ENCODE measurements around the gene DENND5A.
"Not testable (repeated sequence)": the region's sequence is repeated elsewhere in the genome, so short reads cannot be mapped to it uniquely, and the experiment has no call there.

DENND5A gene

DNA sequence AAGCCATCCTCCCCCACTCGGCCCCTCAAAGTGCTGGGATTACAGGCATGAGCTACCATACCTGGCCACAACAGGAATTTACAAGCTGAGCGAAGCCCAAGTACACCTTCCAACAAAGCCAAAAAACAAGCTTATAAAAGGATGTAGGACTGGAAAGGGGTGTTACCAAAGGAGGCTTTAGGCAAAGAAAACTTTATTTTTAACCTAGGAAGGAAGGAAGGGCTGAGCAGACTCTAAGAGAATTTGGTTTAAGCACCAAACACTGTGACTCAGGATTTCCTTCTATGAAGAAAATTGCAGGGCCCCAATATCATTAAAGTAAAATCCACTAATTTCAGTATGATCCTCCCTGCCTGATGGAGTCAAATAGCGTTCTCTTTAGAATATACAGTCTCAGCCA lies 12.1 kb downstream of the DENND5A start:
- DNase-seq: no peak
- TF ChIP-seq GATA1 (IDR thresholded peaks at IDR 0.05; ENCODE audit: low read depth, low read length) (no peak), POLR2A (IDR thresholded peaks at IDR 0.05; ENCODE audit: low read length) (no peak)

DNA sequence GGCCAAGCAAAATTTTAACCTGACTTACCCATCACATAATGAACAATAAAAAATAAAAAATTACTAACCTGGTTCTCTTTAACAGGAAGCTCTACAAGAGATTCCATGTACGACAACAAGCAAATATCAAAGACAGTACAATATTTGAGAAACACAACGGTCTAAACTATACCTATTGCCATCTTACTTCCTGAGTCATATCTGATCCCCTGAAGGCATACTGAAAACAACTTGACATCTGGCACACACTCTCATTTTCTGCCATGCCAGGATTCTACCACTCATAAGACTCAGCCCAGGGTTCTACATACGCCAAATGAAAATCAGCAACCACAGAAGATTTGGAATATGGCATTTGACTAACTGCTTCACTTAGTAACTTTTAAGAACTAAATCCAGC lies 13.8 kb downstream of the DENND5A start:
- TF ChIP-seq POLR2A (IDR thresholded peaks at IDR 0.05; ENCODE audit: low read length): no peak
- no peak for TF ChIP-seq GATA1 (IDR thresholded peaks at IDR 0.05; ENCODE audit: low read depth, low read length)
- no peak for DNase-seq

DNA sequence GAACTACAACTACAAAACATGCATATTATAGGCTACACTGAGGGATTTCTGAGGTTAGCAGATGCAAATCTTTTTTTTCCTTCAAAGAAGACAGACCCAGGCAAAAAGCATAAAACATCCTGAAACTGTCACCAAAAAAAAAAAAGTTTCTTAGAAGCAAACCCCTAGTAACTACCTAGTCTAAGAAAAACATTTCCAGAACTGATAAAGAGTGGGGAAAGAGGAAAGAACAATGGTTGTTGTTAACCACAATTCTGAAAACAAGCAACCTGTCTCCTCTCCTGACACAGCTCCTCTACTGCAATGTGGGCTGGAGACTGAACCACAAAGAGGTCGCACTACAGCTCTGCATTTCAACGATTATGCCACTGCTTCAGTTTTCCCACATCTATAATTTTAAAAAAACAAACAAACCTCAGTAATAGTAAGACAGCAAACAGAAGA lies 15.0 kb downstream of the DENND5A start:
- TF ChIP-seq POLR2A (IDR thresholded peaks at IDR 0.05; ENCODE audit: low read length) (no peak), GATA1 (IDR thresholded peaks at IDR 0.05; ENCODE audit: low read depth, low read length) (no peak)
- DNase-seq: no peak

DNA sequence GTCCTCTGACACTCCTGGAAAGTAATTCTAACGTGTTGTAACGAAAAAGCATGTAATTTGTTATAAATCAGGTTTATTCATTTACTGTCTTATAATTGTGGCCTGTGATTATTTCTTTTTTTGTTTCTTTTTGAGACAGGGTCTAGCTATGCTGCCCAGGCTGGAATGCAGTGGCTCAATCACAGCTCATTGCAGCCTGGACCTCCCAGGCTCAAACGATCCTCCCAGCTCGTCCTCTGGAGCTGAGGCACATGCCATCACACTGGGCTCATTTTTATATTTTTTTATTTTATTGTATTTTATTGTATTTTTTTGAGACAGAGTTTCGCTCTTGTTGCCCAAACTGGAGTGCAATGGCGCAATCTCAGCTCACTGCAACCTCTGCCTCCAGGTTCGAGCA lies 15.9 kb downstream of the DENND5A start:
- no peak for DNase-seq

DNA sequence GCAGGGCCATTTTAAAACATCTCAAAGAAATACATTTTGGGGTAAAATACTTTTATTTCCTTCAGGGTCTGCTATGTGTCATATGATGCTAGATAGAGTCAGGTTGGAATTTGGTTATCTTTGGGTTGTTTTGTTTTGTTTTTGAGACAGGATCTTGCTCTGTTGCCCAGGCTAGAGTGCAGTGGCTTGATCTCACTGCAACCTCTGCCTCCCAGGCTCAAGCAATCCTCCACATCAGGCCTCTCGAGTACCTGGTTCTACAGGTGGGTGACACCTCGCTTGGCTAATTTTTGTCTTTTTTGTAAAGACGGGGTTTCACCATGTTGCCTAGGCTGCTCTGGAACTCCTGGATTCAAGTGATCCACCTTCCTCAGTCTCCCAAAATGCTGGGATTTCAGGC lies 17.3 kb downstream of the DENND5A start:
- no peak for TF ChIP-seq POLR2A (IDR thresholded peaks at IDR 0.05; ENCODE audit: low read length)
- no peak for TF ChIP-seq GATA1 (IDR thresholded peaks at IDR 0.05; ENCODE audit: low read depth, low read length)

More for the DNA sequence above, 15.9 kb downstream of the DENND5A start:
- TF ChIP-seq POLR2A (IDR thresholded peaks at IDR 0.05; ENCODE audit: low read length) (no peak), GATA1 (IDR thresholded peaks at IDR 0.05; ENCODE audit: low read depth, low read length) (no peak)

DNA sequence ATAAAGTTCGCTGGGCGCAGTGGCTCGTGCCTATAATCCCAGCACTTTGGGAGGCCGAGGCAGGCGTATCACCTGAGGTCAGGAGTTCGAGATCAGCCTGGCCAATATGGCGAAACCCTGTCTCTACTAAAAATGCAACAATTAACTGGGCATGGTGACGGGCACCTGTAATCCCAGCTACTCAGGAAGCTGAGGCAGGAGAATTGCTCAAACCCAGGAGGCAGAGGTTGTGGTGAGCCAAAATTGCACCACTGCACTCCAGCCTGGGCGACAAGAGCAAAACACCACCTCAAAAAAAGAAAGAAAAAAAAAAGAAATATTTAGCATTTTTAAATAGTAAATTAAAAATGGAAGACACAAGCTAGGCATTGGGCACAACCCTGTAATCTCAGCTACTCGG lies 28.9 kb downstream of the DENND5A start:
- DNase-seq: not testable (repeated sequence)

More for the DNA sequence above, 17.3 kb downstream of the DENND5A start:
- DNase-seq: no peak

DNA sequence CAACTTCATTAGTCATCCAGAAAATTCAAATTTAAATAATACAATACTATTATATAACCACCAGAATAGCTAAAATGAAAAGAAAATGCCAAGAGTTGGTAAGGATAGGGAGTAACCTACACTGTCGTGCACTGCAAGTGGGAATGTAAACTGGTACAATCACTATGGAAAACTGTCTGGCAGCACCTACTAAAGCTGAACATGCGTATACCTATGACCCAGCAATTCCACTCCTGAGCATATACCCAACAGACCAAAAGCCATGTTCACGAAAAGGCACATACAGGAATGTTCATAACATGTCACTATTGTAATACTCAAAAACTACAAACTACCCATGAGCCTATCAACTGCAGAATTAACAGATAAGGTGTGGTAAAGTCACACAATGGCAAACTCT lies 32.7 kb downstream of the DENND5A start:
- no peak for DNase-seq
- no peak for TF ChIP-seq GATA1 (IDR thresholded peaks at IDR 0.05; ENCODE audit: low read depth, low read length)
- no peak for TF ChIP-seq POLR2A (IDR thresholded peaks at IDR 0.05; ENCODE audit: low read length)

DNA sequence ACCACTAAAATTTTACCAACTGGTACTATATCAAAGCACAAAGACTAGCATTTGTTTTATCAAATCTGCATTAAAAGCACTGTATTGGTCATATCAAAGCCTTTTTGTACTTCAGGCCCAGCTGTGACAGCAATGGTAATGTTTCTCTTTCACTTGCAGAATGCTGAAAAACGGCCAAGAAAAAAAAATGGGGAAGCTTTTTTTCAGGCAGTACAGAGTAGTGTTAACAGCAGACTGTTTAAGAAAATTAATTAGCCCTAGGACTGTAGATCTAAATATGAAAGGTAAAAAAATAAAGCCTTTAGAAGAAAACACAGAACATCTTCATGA lies 33.3 kb downstream of the DENND5A start:
- TF ChIP-seq GATA1 (IDR thresholded peaks at IDR 0.05; ENCODE audit: low read depth, low read length) (no peak), POLR2A (IDR thresholded peaks at IDR 0.05; ENCODE audit: low read length) (no peak)
- peak in 1 of 2 experiments; percentile 17 for DNase-seq

DNA sequence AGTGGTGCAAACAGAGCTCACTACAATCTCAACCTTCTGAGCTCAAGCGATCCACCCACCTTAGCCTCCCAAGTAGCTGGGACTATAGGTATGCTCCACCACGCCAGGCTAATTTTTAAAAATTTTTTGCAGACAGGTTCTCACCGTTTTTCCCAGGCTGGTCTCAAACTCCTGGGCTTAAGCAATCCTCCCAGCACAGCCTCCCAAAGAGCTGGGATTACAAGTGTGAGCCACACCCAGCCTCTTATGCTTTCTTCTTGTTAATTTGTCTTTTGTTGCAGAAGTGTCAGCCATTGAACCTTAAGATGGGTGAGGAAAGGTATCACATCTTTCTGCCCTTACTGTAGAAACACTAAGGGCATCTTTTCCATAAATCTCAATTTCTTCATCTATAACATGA lies 34.9 kb downstream of the DENND5A start:
- no peak for TF ChIP-seq POLR2A (IDR thresholded peaks at IDR 0.05; ENCODE audit: low read length)
- TF ChIP-seq GATA1 (IDR thresholded peaks at IDR 0.05; ENCODE audit: low read depth, low read length): no peak
- DNase-seq: no peak

DNA sequence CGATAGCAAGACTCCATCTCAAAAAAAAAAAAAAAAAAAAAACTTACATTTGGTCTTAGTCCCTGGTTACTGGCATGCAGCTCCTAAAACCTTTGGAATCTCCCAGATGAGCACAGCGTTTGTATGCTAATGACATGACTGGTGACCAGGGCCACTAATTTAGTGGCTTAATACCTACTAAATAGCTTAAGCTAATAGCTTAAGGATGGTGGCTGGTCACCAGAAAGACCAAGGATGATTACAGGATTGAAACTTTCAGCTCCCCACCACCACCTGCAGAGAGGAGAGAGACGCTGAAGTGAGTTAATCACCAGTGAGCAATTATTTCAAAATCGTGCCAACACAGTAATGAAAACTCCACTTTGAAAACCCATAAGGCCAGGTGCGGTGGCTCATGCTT lies 37.1 kb downstream of the DENND5A start:
- TF ChIP-seq GATA1 (IDR thresholded peaks at IDR 0.05; ENCODE audit: low read depth, low read length): no peak
- TF ChIP-seq POLR2A (IDR thresholded peaks at IDR 0.05; ENCODE audit: low read length): no peak
- no peak for DNase-seq

DNA sequence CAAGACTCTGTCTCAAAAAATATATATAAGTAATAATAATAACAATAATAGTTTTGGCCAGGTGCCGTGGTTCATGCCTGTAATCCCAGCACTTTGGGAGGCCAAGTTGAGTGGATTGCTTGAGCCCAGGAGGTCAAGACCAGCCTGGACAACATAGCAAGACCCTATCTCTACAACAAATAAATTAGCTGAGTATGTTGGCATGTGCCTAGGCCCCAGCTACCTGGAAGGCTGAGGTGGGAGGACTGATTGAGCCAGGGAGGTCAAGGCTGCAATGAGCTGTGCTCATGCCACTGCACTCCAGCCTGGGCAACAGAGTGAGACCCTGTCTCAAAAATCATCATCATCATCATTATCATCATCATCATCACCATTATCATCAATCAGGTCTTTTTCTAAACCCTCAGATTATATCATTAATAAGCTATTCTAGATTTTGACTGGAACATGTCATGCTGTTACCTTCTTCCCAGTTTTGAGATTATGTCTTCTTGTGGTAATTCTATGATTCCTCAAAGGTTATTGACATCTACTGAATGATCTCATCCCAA lies 39.3 kb downstream of the DENND5A start:
- TF ChIP-seq GATA1 (IDR thresholded peaks at IDR 0.05; ENCODE audit: low read depth, low read length): no peak
- TF ChIP-seq POLR2A (IDR thresholded peaks at IDR 0.05; ENCODE audit: low read length): no peak

DNA sequence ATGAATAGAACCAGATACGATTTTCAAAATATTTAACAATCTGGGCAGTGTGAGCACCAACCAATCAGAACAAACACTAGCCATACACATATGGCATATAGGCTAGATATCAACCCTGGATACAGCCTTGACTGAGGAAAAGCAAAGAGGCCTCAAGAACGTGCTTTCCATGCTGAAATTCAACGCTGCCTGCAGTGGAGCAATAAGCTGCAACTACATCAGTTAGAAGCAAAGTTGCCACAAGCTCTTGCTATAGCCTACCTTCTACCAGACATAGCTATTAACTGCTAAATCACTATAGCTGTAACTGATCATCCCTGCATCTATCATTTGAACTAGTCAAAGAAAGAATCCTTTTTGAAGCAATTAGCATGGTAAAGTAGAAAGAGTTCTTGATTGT lies 42.5 kb downstream of the DENND5A start:
- DNase-seq: no peak
- no peak for TF ChIP-seq GATA1 (IDR thresholded peaks at IDR 0.05; ENCODE audit: low read depth, low read length)
- no peak for TF ChIP-seq POLR2A (IDR thresholded peaks at IDR 0.05; ENCODE audit: low read length)

More for the DNA sequence above, 39.3 kb downstream of the DENND5A start:
- DNase-seq: no peak

DNA sequence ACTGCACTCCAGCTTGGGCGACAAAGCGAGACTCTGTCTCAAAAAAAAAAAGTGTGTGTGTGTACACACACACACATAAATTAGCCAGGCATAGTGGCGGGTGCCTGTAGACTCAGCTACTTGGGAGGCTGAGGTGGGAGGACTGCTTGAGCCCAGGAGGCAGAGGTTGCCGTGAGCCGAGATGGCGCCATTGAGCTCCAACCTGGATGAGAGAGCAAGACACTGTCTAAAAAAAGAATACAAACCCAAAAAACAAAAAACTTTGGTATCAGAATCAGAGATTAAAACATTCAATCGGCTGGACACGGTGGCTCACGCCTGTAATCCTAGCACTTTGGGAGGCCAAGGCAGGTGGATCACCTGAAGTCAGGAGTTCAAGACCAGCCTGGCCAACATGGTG lies 44.3 kb downstream of the DENND5A start:
- DNase-seq: not testable (repeated sequence)

DNA sequence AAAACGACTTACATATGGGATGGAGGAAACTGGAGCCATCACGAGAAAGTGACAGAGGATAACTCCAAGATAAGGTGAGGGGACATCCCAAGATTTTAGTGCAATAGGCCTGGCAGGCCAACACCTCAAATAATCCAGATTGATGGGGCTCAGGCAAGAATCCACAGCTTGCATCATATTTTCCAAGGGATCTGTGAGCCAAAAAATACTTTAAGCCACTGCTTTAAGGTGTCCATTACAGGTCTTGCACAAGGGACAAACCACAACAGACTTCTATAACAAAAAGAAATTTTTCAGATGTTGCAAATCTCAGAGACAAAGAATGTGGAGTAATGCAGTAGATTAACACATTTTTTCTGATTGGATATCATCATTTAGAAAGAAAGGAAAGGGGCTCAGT lies 45.6 kb downstream of the DENND5A start:
- TF ChIP-seq POLR2A (IDR thresholded peaks at IDR 0.05; ENCODE audit: low read length) (no peak), GATA1 (IDR thresholded peaks at IDR 0.05; ENCODE audit: low read depth, low read length) (no peak)
- DNase-seq: no peak

DNA sequence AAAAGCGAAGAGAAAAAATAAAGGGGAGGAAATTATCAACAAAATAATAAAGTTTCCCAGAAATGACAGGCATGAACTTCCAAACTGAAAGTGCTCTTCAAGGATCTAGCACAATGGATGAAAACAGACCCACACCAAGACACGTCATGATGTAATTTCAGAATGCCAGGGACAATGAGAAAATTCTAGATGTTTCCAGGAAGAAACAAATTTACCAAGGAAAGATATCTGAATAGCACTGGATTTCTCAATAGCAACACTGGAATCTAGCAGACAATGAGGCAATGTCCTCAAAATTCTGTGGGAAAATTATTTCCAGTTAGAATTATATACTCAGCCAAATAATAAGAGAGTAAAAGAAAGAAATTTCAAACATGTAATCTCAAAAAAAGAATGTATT lies 46.0 kb downstream of the DENND5A start:
- TF ChIP-seq GATA1 (IDR thresholded peaks at IDR 0.05; ENCODE audit: low read depth, low read length) (no peak), POLR2A (IDR thresholded peaks at IDR 0.05; ENCODE audit: low read length) (no peak)

DNA sequence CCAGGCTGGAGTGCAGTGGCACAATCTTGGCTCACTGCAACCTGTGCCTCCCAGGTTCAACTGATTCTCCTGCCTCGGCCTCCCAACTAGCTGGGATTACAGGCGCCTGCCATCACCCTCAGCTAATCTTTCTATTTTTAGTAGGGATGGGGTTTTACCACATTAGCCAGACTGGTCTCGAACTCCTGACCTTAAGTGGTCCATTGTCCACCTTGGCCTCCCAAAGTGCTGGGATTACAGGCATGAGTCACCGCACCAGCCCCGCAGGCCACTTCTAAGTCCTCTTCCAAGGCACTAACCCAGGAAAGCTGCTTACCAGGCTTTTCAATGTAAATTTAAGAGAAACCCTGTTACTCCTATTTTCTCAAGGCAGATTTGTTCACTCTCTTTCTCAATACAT lies 50.4 kb downstream of the DENND5A start:
- DNase-seq: no peak
- no peak for TF ChIP-seq GATA1 (IDR thresholded peaks at IDR 0.05; ENCODE audit: low read depth, low read length)
- no peak for TF ChIP-seq POLR2A (IDR thresholded peaks at IDR 0.05; ENCODE audit: low read length)

More for the DNA sequence above, 46.0 kb downstream of the DENND5A start:
- DNase-seq: no peak
